Adrenal gland (tissue), 12 donors: ENCODE measurements around the gene NSL1. TPM values are rescaled to one million over a fixed set of nuclear protein-coding genes. Genes with fewer than 3 reads are reported as not detected.
"Not testable (repeated sequence)": the region's sequence is repeated elsewhere in the genome, so short reads cannot be mapped to it uniquely, and the experiment has no call there.

Source experiments
- DNase-seq, 7 donors: peaks; one replicate each; pipeline ENCODE4 v3.0.0-alpha.2; 2019 to 2020
- H3K27ac ChIP-seq, 5 donors: fragments of 200-600 bp; sonication (generic) in 4 of 5; 1 replicate in 3 of 5; 2 replicates in 2 of 5; pipeline versions ENCODE4 v1.5.1 to v1.8.0; 2016 to 2020; ENCODE audit warnings: mild to moderate bottlenecking in 1 of 5
- H3K27me3 ChIP-seq: fragments of 200-600 bp; 2 replicates; pipeline ENCODE4 v1.8.0; 2021
- H3K36me3 ChIP-seq, 2 donors: fragments of 200-600 bp; replicated peaks in 1 of 2; 1 replicate in 1 of 2; 2 replicates in 1 of 2; pipeline versions ENCODE4 v1.5.1 to v1.8.0; 2018 to 2022
- H3K4me1 ChIP-seq, 2 donors: fragments of 200-600 bp; replicated peaks in 1 of 2; 1 replicate in 1 of 2; 2 replicates in 1 of 2; pipeline versions ENCODE4 v1.5.1 to v1.8.0; 2018 to 2021
- H3K4me3 ChIP-seq, 4 donors: fragments of 200-600 bp; sonication (generic) in 3 of 4; one replicate each; pipeline ENCODE4 v1.5.1; 2016 to 2018
- H3K9me3 ChIP-seq, 3 donors: fragments of 200-600 bp; sonication (generic) in 1 of 3; replicated peaks in 1 of 3; 1 replicate in 2 of 3; 2 replicates in 1 of 3; pipeline versions ENCODE4 v1.5.1 to v1.8.0; 2016 to 2021
- CTCF ChIP-seq, 6 experiments: fragments of 450-650 bp in 4 of 6; fragments of 200-600 bp in 2 of 6; sonication (generic) in 1 of 6; IDR thresholded peaks; 1 replicate in 5 of 6; 2 replicates in 1 of 6; pipeline versions ENCODE4 v1.5.1 to v1.8.0; 2016 to 2021; ENCODE audit warnings: antibody characterized with exemption in 6 of 6, mild to moderate bottlenecking in 2 of 6, moderate library complexity in 1 of 6
- POLR2A ChIP-seq, 2 donors: fragments of 450-650 bp; IDR thresholded peaks; one replicate each; pipeline ENCODE4 v1.6.1; 2017; ENCODE audit warnings: antibody characterized with exemption in 2 of 2, mild to moderate bottlenecking in 2 of 2, moderate library complexity in 1 of 2
- WGBS, 4 donors: extraction: QIAGEN DNeasy Blood & Tissue Kit in 2 of 4; methylation state at CpG; one replicate each; pipeline versions ENCODE4 v1.1.5 to v1.1.7; 2013 to 2017; 5-methylcytosine and 5-hydroxymethylcytosine counted together
- intact Hi-C, 2 donors: fragments of 100-400 bp; cut with DNase I; formaldehyde crosslinking; loops; one replicate each; pipeline versions ENCODE4 v1.14.1 to v1.15.0; 2022 to 2023
- polyA plus RNA-seq, 3 donors: library from polyadenylated mRNA; stranded (reverse); fragments of 200-250 nt in 2 of 3; fragments of 350-450 nt in 1 of 3; fragmentation: Illumina TruSeq in 1 of 3; extraction: RNeasy Lipid Tissue Mini Kit (QIAGEN cat#74804) in 1 of 3; gene quantifications; one replicate each; pipeline ENCODE4 v1.2.3, GENCODE V29; 2013 to 2014
- total RNA-seq, 9 donors: library from RNA; depleted of rRNA in 4 of 9; stranded (reverse); fragments of >200 nt in 4 of 9; fragments of 120-200 nt in 1 of 9; fragmentation: NEBNext Ultra II Directional in 1 of 9; extraction: Animal tissue kit (Norgen Biotek cat#: 25700) in 1 of 9; gene quantifications; one replicate each; pipeline versions ENCODE4 v1.1.0 to v1.2.4, GENCODE V29; 2013 to 2023
- donor health status: healthy with polysubstance abuse.
- donor health status: Bipolar disorder and iron deficiency.
- donor health status: DM: yes; HTN: yes; CAD: no.
- donor health status: DM: no; HTN: no; CAD: no.
- donor health status: DM: no; HTN: no; CAD: no.
- donor health status: DM: yes; HTN: yes; CAD: no.

NSL1 gene
- total and polyA plus RNA-seq, 12 donors = 10.6 to 90.9 (median 29.8) TPM

GRCh38 chr1:212727386-212728181 is 64.0 kb downstream of the NSL1 start:
- no peak for TF ChIP-seq POLR2A (IDR thresholded peaks at IDR 0.05)
- no peak for TF ChIP-seq CTCF (IDR thresholded peaks at IDR 0.05)
- H3K27me3 ChIP-seq = no peaks in the 10 kb centered on the region
- no peak overlapping the region for H3K27ac ChIP-seq
- DNase-seq = no peak
- H3K9me3 ChIP-seq = no peaks in the 10 kb centered on the region
- WGBS, 4 donors = 77 to 83% (median 81%) methylated on average over 13 of the region's 13 CpGs
- H3K4me3 ChIP-seq = no peak overlapping the region
- no peaks in the 10 kb centered on the region for H3K36me3 ChIP-seq
- intact Hi-C loops = no loop called here
- H3K4me1 ChIP-seq = no peaks in the 10 kb centered on the region

GRCh38 chr1:212724679-212725078 is 66.9 kb downstream of the NSL1 start:
- H3K36me3 ChIP-seq, H3K4me1 ChIP-seq, H3K27ac ChIP-seq, H3K4me3 ChIP-seq, H3K27me3 ChIP-seq, intact Hi-C loops, DNase-seq, H3K9me3 ChIP-seq: not testable (repeated sequence)
- 93 to 95% (median 94%) methylated on average over 3 to 31 of the region's 34 CpGs; no CpG with 5 or more reads in 1 of the 4 donors for WGBS, 4 donors

DNA sequence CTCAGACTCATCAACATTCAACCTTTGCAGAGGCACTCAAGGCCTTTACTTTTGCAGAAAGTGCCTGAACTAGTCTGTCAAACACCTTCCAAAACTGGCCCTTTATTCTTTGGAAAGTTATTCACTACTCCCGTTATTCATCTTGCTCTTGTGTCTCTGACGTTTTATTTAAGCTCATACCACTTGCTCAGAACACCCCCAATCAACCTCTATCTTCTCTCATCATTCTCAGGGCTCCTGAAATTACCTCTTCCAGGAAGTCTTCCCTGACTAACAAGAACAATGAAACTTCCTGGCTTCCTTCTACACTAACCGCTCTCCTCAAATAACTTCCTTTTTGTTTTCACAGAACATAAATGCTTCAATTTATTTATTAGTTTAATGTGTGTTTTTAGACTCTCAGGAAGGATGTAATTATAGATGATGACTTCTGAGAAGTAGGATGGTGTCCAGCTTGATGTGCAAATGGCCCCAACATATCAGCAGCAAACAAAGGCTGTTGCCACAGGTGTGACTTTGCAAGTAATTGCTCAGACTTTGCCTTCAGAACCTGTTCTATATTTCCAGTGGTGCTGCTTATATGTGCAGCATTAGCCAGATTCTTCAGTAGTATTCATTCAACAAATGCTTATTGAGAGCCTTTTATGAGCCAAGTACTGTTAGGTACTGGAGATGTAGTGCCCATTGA is 69.2 kb downstream of the NSL1 start:
- WGBS, 4 donors = 58 to 79% (median 62%) methylated on average over 3 of the region's 3 CpGs
- H3K4me3 ChIP-seq = no peak overlapping the region
- no peaks in the 10 kb centered on the region for H3K36me3 ChIP-seq
- TF ChIP-seq CTCF (IDR thresholded peaks at IDR 0.05) (no peak), POLR2A (IDR thresholded peaks at IDR 0.05) (no peak)
- DNase-seq = no peak
- no peak overlapping the region for H3K27ac ChIP-seq
- no peaks in the 10 kb centered on the region for H3K4me1 ChIP-seq
- H3K27me3 ChIP-seq = no peaks in the 10 kb centered on the region
- intact Hi-C loops = no loop called here
- H3K9me3 ChIP-seq = no peaks in the 10 kb centered on the region

DNA sequence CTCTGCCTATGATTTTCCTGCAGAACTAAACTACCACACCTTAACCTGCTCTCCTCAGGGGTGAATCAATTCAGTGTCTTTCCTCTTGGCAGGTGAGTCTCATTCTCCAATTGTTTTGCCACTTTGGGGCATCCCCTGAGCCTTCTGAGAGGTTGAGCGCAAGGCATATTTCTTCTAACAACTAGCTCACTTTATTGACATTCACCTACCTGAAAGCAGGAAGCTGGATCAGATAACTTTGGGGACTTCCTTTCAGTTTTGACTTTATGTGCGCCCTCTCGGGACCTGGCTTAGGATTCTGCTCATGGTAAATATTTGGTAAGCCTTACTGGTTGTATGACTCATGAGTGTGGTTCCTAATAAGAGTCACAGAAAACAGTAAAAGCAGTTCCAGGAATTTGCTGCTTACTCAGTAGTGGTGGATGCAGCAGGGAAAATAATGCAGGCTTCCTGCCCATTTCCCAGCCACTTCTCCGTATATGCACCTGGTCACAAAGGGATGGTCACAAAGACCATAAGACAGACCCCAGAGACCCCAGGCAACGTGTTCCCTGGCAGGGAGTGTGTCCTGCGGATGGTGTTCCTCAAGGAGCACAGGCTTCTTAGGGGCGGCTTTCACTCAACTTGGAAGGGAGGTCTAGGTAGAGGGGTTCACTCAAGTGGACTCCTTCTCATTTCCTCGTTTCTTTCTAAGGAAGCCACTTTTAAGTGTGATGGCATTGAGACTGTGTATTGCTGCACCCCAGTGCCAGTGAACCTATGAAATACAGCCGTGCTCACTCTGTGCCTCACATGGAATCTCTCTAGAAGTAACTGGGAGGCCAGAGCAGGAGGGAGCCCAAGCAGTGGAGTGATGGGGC is 70.0 kb downstream of the NSL1 start:
- Histone ChIP-seq H3K27me3 (no peaks in the 10 kb centered on the region), H3K36me3 (no peaks in the 10 kb centered on the region), H3K4me3 (no peak overlapping the region), H3K27ac (no peak overlapping the region), H3K9me3 (no peaks in the 10 kb centered on the region), H3K4me1 (no peaks in the 10 kb centered on the region)
- no peak for TF ChIP-seq CTCF (IDR thresholded peaks at IDR 0.05)
- no peak for TF ChIP-seq POLR2A (IDR thresholded peaks at IDR 0.05)
- no peak for DNase-seq
- 76 to 83% (median 79%) methylated on average over 7 to 9 of the region's 9 CpGs for WGBS, 4 donors
- intact Hi-C loops = no loop called here
